GM13976 (cell line): ENCODE measurements around the gene SLC25A15.

Experiments used
- DNase-seq: peaks from one replicate; pipeline ENCODE4 v3.0.0; 2012; ENCODE audit warnings: low spot score
- CTCF ChIP-seq: IDR thresholded peaks from 2 replicates; pipeline ENCODE4 v1.5.1; 2012; ENCODE audit warnings: borderline replicate concordance, mild to moderate bottlenecking; ENCODE audit not compliant: insufficient read depth; ENCODE audit errors: extremely low read depth, missing control alignments, control extremely low read depth
- in situ Hi-C: fragments of 300-500 bp; cut with MboI; formaldehyde crosslinking; loops from one replicate; pipeline ENCODE4 v1.12.0; 2022; ENCODE audit warnings: low sequenced_read_pairs, mixed read lengths, inconsistent platforms; ENCODE audit not compliant: unreplicated experiment

SLC25A15 gene

GRCh38 chr13:40774672-40775071 is 14.7 kb upstream of the SLC25A15 start:
- DNase-seq: no peak
- in situ Hi-C loops: loop anchor here (25.0 kb wide), 1 partner anchor 288 kb away; the partner anchor contains the start of gene WBP4
- TF ChIP-seq CTCF: no peak

- no peak for DNase-seq
- in situ Hi-C loops: loop anchor here (25.0 kb wide), 1 partner anchor 286 kb away; the partner anchor contains the start of gene WBP4
- no peak for TF ChIP-seq CTCF
These were observed 13.2 kb upstream of the SLC25A15 start for GRCh38 chr13:40776232-40776631.

GRCh38 chr13:40776681-40777165 is 12.7 kb upstream of the SLC25A15 start:
- DNase-seq: no peak
- in situ Hi-C loops: loop anchor here (25.0 kb wide), 1 partner anchor 286 kb away; the partner anchor contains the start of gene WBP4
- TF ChIP-seq CTCF: no peak

GRCh38 chr13:40777166-40777808 is 12.1 kb upstream of the SLC25A15 start:
- in situ Hi-C loops: loop anchor here (25.0 kb wide), 1 partner anchor 285 kb away; the partner anchor contains the start of gene WBP4
- DNase-seq: peak; percentile 55

GRCh38 chr13:40777809-40778175 is 11.6 kb upstream of the SLC25A15 start:
- DNase-seq: no peak
- in situ Hi-C loops: loop anchor here (25.0 kb wide), 1 partner anchor 285 kb away; the partner anchor contains the start of gene WBP4
- TF ChIP-seq CTCF: peak; percentile 1

More at GRCh38 chr13:40777166-40777808, 12.1 kb upstream of the SLC25A15 start:
- peak; percentile 44 for TF ChIP-seq CTCF

GRCh38 chr13:40779049-40779448 is 10.4 kb upstream of the SLC25A15 start:
- TF ChIP-seq CTCF: no peak
- no peak for DNase-seq
- in situ Hi-C loops: loop anchor here (25.0 kb wide), 1 partner anchor 283 kb away; the partner anchor contains the start of gene WBP4
